IPS DF 6.9 (cell line): ENCODE measurements around the gene VPREB3.

ENCODE experiments used
- DNase-seq: peaks from one replicate; pipeline ENCODE4 v3.0.0-alpha.2; 2013; ENCODE audit warnings: low read depth, low spot score
- H3K27ac ChIP-seq: one replicate; pipeline ENCODE4 v1.5.1; 2013; ENCODE audit warnings: low read length, control low read depth
- H3K27me3 ChIP-seq: 2 replicates; pipeline ENCODE4 v1.6.1; 2013; ENCODE audit warnings: mild to moderate bottlenecking, low read length; ENCODE audit not compliant: control insufficient read depth, insufficient read depth
- H3K36me3 ChIP-seq: 2 replicates; pipeline ENCODE4 v1.6.1; 2013; ENCODE audit warnings: low read length; ENCODE audit not compliant: control insufficient read depth, insufficient read depth
- H3K4me1 ChIP-seq: 2 replicates; pipeline ENCODE4 v1.6.1; 2013; ENCODE audit warnings: low read length; ENCODE audit not compliant: control insufficient read depth, insufficient read depth
- H3K4me3 ChIP-seq: 2 replicates; pipeline ENCODE4 v1.5.1; 2013; ENCODE audit warnings: mild to moderate bottlenecking, low read length
- H3K9me3 ChIP-seq: 2 replicates; pipeline ENCODE4 v1.6.1; 2013; ENCODE audit warnings: low read length, inconsistent platforms; ENCODE audit not compliant: control insufficient read depth, insufficient read depth
- WGBS: extraction: QIAGEN DNeasy Blood & Tissue Kit; methylation state at CpG from one replicate; pipeline ENCODE4 v1.1.7; 2013; ENCODE audit warnings: mixed read lengths, missing lambda C conversion rate; ENCODE audit not compliant: insufficient read length, insufficient coverage; 5-methylcytosine and 5-hydroxymethylcytosine counted together

VPREB3 gene

DNA sequence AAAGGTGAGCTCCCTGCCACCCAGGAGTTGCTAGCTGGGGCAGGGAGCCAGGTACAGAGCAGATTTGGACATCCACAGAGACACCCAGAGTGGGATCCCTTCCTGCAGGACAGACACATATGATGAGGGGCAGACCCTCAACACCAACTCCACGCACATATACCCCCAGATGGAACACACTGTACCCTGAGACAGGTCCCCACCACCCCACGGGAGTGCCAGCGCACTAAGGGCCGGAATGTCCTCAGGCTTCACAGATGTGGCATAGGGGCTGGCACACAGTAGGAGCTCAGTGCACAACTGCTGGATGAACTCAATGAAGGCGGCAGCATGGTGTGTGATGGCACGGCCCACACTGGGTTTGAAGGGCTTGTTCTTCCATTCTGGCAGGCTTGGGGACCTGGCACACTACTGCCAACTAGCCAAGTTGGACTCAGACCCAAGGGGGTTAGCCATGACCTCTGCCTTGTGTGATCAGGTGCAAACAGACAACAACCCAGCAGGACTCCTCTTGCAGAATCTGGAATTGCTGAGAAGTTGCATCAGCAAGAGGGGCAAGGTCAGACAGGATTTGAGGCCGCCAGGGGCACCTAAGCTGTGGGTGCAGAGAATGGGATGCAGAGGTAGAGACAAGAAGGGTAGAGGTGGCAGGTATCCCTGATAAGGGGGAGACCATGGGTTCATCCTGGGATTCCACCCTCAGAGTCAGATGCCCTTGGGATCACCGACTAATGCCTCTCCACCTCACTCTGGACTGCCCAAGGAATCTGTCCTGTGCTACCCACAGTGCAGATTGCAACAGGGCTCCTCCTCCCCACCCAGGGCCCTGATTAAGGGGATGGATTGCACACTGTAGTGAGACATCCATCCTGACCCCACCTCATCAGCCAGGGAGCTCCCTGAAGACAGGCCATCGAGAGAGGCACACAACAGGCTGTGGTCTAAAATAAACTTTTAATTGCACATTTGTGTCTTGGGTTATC lies 11.0 kb upstream of the VPREB3 start:
- peaks cover 12% of the 10 kb centered on the region for H3K4me1 ChIP-seq
- peaks cover 2% of the 10 kb centered on the region; the same call in 1 of the 2 replicates for H3K36me3 ChIP-seq
- no peaks in the 10 kb centered on the region for H3K9me3 ChIP-seq
- DNase-seq = no peak
- no peak overlapping the region for H3K27ac ChIP-seq
- no peak overlapping the region for H3K4me3 ChIP-seq
- no peaks in the 10 kb centered on the region for H3K27me3 ChIP-seq
- WGBS = no CpG with 5 or more reads among the region's 9 CpGs

DNA sequence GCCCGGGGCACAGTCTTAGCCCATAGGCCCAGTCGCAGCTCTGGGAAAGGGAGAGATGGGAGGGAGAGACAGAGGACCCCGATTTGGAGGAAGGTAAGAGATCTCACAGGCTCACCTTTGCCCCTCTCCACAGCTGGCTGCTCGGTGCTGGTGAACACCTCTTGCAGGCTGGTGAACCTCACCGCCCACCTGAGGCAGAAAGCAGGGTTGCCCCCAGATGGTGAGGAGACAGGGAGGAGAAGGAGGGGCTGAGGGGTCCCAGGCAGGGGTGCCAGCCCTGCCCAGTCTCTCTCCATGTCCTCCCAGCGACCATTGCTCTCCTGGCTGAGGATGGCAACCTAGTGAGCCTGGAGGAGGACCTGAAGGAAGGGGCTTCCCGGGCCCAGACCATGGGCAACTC lies 9.7 kb upstream of the VPREB3 start:
- peaks cover 2% of the 10 kb centered on the region; the same call in 1 of the 2 replicates for H3K36me3 ChIP-seq
- H3K27ac ChIP-seq = no peak overlapping the region
- peaks cover 12% of the 10 kb centered on the region for H3K4me1 ChIP-seq
- no peak overlapping the region for H3K4me3 ChIP-seq
- WGBS = no CpG with 5 or more reads among the region's 7 CpGs
- H3K27me3 ChIP-seq = no peaks in the 10 kb centered on the region
- no peak for DNase-seq
- no peaks in the 10 kb centered on the region for H3K9me3 ChIP-seq

DNA sequence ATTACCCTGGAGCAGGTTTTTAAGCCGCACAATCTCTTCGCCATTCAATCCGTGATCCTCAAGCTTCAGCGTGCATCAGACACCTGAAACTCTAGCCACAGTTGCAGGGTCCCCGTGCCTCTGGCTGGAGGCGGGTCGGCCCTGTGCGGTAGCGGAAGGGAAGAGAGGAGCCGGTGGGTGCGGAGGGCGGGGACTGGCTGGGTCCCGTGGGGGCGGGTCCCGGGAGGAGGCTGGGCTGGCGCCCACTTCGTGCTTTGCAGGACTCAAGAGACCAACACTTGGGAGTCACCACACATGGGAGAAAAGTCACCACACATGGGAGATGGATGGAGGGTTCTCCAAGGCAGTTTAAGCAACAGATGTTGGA lies 9.3 kb upstream of the VPREB3 start:
- Histone ChIP-seq H3K36me3 (peaks cover 2% of the 10 kb centered on the region; the same call in 1 of the 2 replicates), H3K27ac (no peak overlapping the region), H3K9me3 (no peaks in the 10 kb centered on the region), H3K27me3 (no peaks in the 10 kb centered on the region), H3K4me3 (no peak overlapping the region), H3K4me1 (peaks cover 12% of the 10 kb centered on the region)
- no CpG with 5 or more reads among the region's 17 CpGs for WGBS
- DNase-seq = no peak

GRCh38 chr22:23762842-23763578 lies 8.8 kb upstream of the VPREB3 start, which contains the start of gene C22orf15:
C22orf15 (plus strand) TSS chr22:23762990; CDS start chr22:23763307, 317 bp downstream.
- Histone ChIP-seq H3K4me3 (no peak within 1 kb of the TSS), H3K27ac (no peak within 1 kb of the TSS), H3K9me3 (no peaks in the 10 kb centered on the region), H3K27me3 (no peaks in the 10 kb centered on the region), H3K36me3 (peaks cover 2% of the 10 kb centered on the region; the same call in 1 of the 2 replicates), H3K4me1 (peaks cover 12% of the 10 kb centered on the region)
- DNase-seq = no peak
- no CpG with 5 or more reads among the region's 23 CpGs for WGBS

GRCh38 chr22:23760056-23760455 lies 5.8 kb upstream of the VPREB3 start:
- Histone ChIP-seq H3K27me3 (no peaks in the 10 kb centered on the region), H3K9me3 (no peaks in the 10 kb centered on the region), H3K4me1 (peaks cover 10% of the 10 kb centered on the region), H3K36me3 (peaks cover 2% of the 10 kb centered on the region; the same call in 1 of the 2 replicates), H3K4me3 (no peak overlapping the region), H3K27ac (no peak overlapping the region)
- no CpG with 5 or more reads among the region's 6 CpGs for WGBS
- DNase-seq = no peak

DNA sequence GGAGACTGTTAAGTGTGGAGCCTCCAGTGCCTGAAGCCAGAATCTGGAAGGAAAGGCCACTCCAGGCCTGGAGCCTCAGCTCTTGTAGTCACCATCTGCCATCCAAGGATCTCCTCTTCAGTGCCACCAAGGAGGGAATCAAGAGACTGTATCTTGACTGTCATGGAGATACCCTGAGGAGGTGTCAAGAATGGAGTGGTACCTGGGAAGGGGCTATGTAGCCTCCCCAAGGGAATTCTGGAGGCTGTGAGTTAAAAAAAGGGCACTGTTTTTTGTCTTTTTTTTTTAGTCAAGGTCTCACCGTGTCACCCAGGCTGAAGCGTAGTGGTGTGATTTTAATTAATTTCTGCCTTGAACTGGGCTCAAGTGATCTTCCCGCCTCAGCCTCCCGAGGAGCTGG lies 5.3 kb upstream of the VPREB3 start:
- DNase-seq = no peak
- no peak overlapping the region for H3K4me3 ChIP-seq
- no peaks in the 10 kb centered on the region for H3K9me3 ChIP-seq
- no CpG with 5 or more reads among the region's 4 CpGs for WGBS
- no peaks in the 10 kb centered on the region for H3K36me3 ChIP-seq
- H3K27ac ChIP-seq = no peak overlapping the region
- no peaks in the 10 kb centered on the region for H3K27me3 ChIP-seq
- H3K4me1 ChIP-seq = peaks cover 10% of the 10 kb centered on the region

GRCh38 chr22:23756891-23757290 lies 2.7 kb upstream of the VPREB3 start:
- no peak overlapping the region for H3K4me3 ChIP-seq
- no peak for DNase-seq
- no peak overlapping the region for H3K27ac ChIP-seq
- H3K4me1 ChIP-seq = no peaks in the 10 kb centered on the region
- no CpG with 5 or more reads among the region's 4 CpGs for WGBS
- no peaks in the 10 kb centered on the region for H3K9me3 ChIP-seq
- H3K27me3 ChIP-seq = no peaks in the 10 kb centered on the region
- H3K36me3 ChIP-seq = no peaks in the 10 kb centered on the region

DNA sequence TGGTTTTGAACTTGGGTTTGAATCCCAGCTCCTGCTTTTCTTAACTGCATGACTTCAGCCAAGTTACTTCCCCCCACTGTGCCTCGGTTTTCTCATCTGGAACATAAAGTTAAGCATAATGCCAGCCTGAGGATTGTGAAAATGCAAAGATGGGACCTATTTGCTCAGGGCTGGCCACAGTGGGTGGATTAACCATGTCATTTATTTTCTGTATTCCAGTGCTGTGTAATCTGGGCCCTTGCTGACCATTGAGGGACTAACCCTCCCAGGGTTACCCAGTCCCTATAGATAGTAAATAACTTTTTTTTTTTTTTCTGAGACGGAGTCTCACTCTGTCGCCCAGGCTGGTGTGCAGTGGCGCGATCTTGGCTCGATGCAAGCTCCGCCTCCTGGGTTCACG lies 1.5 kb upstream of the VPREB3 start:
- Histone ChIP-seq H3K4me3 (no peak overlapping the region), H3K27ac (no peak overlapping the region), H3K36me3 (no peaks in the 10 kb centered on the region), H3K9me3 (no peaks in the 10 kb centered on the region), H3K4me1 (no peaks in the 10 kb centered on the region), H3K27me3 (no peaks in the 10 kb centered on the region)
- WGBS = no CpG with 5 or more reads among the region's 8 CpGs
- DNase-seq = no peak

- Histone ChIP-seq H3K4me3 (no peak overlapping the region), H3K9me3 (no peaks in the 10 kb centered on the region), H3K4me1 (no peaks in the 10 kb centered on the region), H3K27ac (no peak overlapping the region), H3K27me3 (no peaks in the 10 kb centered on the region), H3K36me3 (no peaks in the 10 kb centered on the region)
- DNase-seq = no peak
- no CpG with 5 or more reads among the region's 6 CpGs for WGBS
Observed at GRCh38 chr22:23754980-23755636, 883 bp upstream of the VPREB3 start.

- Histone ChIP-seq H3K27me3 (no peaks in the 10 kb centered on the region), H3K27ac (no peak overlapping the region), H3K4me1 (no peaks in the 10 kb centered on the region), H3K36me3 (no peaks in the 10 kb centered on the region), H3K4me3 (no peak overlapping the region), H3K9me3 (no peaks in the 10 kb centered on the region)
- DNase-seq = no peak
- no CpG with 5 or more reads among the region's 2 CpGs for WGBS
Observed at GRCh38 chr22:23753385-23753784, 840 bp downstream of the VPREB3 start.
